HCT116 (cell line): ENCODE measurements around the gene PRAMEF10. TPM values are rescaled to one million over a fixed set of nuclear protein-coding genes. Genes with fewer than 3 reads are reported as not detected.
"Not testable (repeated sequence)": the region's sequence is repeated elsewhere in the genome, so short reads cannot be mapped to it uniquely, and the experiment has no call there.

Experiments
- ATAC-seq: fragments of 200-7000 bp; cut with Tn5 transposase; 2 replicates; pipeline ENCODE4 v1.9.1; 2020; ENCODE audit warnings: mild to moderate bottlenecking, moderate library complexity
- Bru-seq: library from RNA; stranded (reverse); fragments of 400-500 nt; gene quantifications from one replicate; lab custom pipeline; 2021; lab: Mats Ljungman, UMichigan
- BruChase-seq, 2 experiments: library from RNA; stranded (reverse); fragments of 400-500 nt; gene quantifications; one replicate each; lab custom pipeline; 2021; lab: Mats Ljungman, UMichigan
- BruUV-seq: library from RNA; stranded (reverse); fragments of 400-500 nt; replicated peaks from 2 replicates; lab custom pipeline; 2021; lab: Mats Ljungman, UMichigan
- CTCF ChIA-PET: fragments of 300-600 bp; sonication (Branson Sonifier 250); formaldehyde crosslinking; loops from one replicate; lab custom pipeline; 2021; ENCODE audit warnings: antibody characterized with exemption; lab: Charles Lee
- POLR2A ChIA-PET: fragments of 300-600, 350-600 bp; sonication (Branson Sonifier 250); formaldehyde crosslinking; loops from one replicate; lab custom pipeline; 2021; ENCODE audit warnings: antibody characterized with exemption; lab: Charles Lee
- RAD21 ChIA-PET, 2 experiments: fragments of 300-600 bp; sonication (Branson Sonifier 250); formaldehyde crosslinking; loops; one replicate each; lab custom pipeline; 2023; ENCODE audit warnings: low total read pairs in 2 of 2; ENCODE audit not compliant: uncharacterized antibody in 2 of 2, unreplicated experiment in 2 of 2, low non-redundant PET in 1 of 2; lab: Charles Lee
- DNase-seq: peaks from one replicate; pipeline ENCODE4 v3.0.0-alpha.2; 2010; ENCODE audit warnings: low read depth, low spot score
- H2AFZ ChIP-seq: fragments of 200-600 bp; shearing (Covaris generic), sonication (generic); 2 replicates; pipeline ENCODE4 v1.6.1; 2017; ENCODE audit warnings: low read depth, mixed run types, mixed read lengths, antibody characterized with exemption, low read length; ENCODE audit not compliant: poor library complexity, severe bottlenecking
- H3K27ac ChIP-seq: 2 replicates; pipeline ENCODE4 v1.5.1; 2012; ENCODE audit warnings: low read depth, low read length
- H3K27me3 ChIP-seq: fragments of 200-600 bp; sonication (generic); 2 replicates; pipeline ENCODE4 v1.6.1; 2016; ENCODE audit warnings: mixed run types, low read length, mixed read lengths; ENCODE audit not compliant: insufficient read depth
- H3K36me3 ChIP-seq, 2 experiments: fragments of 200-500 bp in 1 of 2; fragments of 200-600 bp in 1 of 2; sonication (Bioruptor generic) in 1 of 2; sonication (generic) in 1 of 2; 2 replicates each; pipeline versions ENCODE4 v1.5.1 to v1.6.1; 2014 to 2016; ENCODE audit warnings: low read length in 2 of 2, inconsistent platforms in 1 of 2, mixed read lengths in 1 of 2, mixed run types in 1 of 2; ENCODE audit not compliant: insufficient read depth in 2 of 2, control insufficient read depth in 1 of 2
- H3K4me1 ChIP-seq, 2 experiments: fragments of 200-600 bp in 1 of 2; sonication (generic) in 1 of 2; 2 replicates each; pipeline versions ENCODE4 v1.5.1 to v1.6.1; 2012 to 2017; ENCODE audit warnings: low read length in 2 of 2, inconsistent platforms in 1 of 2, mild to moderate bottlenecking in 1 of 2, mixed read lengths in 1 of 2, mixed run types in 1 of 2, moderate library complexity in 1 of 2; ENCODE audit not compliant: insufficient read depth in 2 of 2, control insufficient read depth in 1 of 2
- H3K4me2 ChIP-seq: fragments of 200-600 bp; sonication (generic); 2 replicates; pipeline ENCODE4 v1.6.1; 2017; ENCODE audit warnings: mixed run types, low read length, mixed read lengths
- H3K4me3 ChIP-seq, 2 experiments: fragments of 200-600 bp in 1 of 2; sonication (generic) in 1 of 2; replicated peaks in 1 of 2; 2 replicates each; pipeline ENCODE4 v1.5.1; 2011 to 2016; ENCODE audit warnings: low read length in 2 of 2, control low read depth in 1 of 2, low read depth in 1 of 2, mild to moderate bottlenecking in 1 of 2, mixed read lengths in 1 of 2, mixed run types in 1 of 2
- H3K79me2 ChIP-seq: fragments of 200-600 bp; sonication (generic); 2 replicates; pipeline ENCODE4 v1.6.1; 2017; ENCODE audit warnings: mild to moderate bottlenecking, mixed run types, low read length, moderate library complexity, mixed read lengths; ENCODE audit not compliant: insufficient read depth
- H3K9ac ChIP-seq: fragments of 200-600 bp; sonication (generic); 2 replicates; pipeline ENCODE4 v1.6.1; 2016; ENCODE audit warnings: low read length, mixed read lengths
- H3K9me2 ChIP-seq: fragments of 200-600 bp; sonication (generic), shearing (Covaris generic); 2 replicates; pipeline ENCODE4 v1.6.1; 2017; ENCODE audit warnings: mixed run types, mild to moderate bottlenecking, moderate library complexity; ENCODE audit not compliant: insufficient read depth
- H3K9me3 ChIP-seq, 2 experiments: fragments of 200-500 bp in 1 of 2; fragments of 200-600 bp in 1 of 2; sonication (Bioruptor generic) in 1 of 2; sonication (generic) in 1 of 2; 2 replicates each; pipeline ENCODE4 v1.6.1; 2014 to 2017; ENCODE audit warnings: low read length in 2 of 2, mixed read lengths in 2 of 2, inconsistent platforms in 1 of 2, low read depth in 1 of 2, mild to moderate bottlenecking in 1 of 2, mixed run types in 1 of 2, moderate library complexity in 1 of 2; ENCODE audit not compliant: control insufficient read depth in 1 of 2, insufficient read depth in 1 of 2
- H4K20me1 ChIP-seq: fragments of 200-600 bp; sonication (generic), shearing (Covaris generic); 2 replicates; pipeline ENCODE4 v1.6.1; 2017; ENCODE audit warnings: mixed run types, mild to moderate bottlenecking, moderate library complexity; ENCODE audit not compliant: insufficient read depth
- intact Hi-C: fragments of 100-400 bp; cut with micrococcal nuclease; formaldehyde crosslinking; loops from 2 replicates; pipeline ENCODE4 v1.10.0; 2022
- long read RNA-seq: library from polyadenylated mRNA; unstranded; transcript quantifications from one replicate; pipeline ENCODE4 v2.0.0, GENCODE V29; 2021; ENCODE audit not compliant: unreplicated experiment
- polyA plus RNA-seq: library from polyadenylated mRNA; unstranded; fragments of >200 nt; gene quantifications from 2 replicates; pipeline ENCODE4 v1.2.1, GENCODE V29; 2012; ENCODE audit warnings: missing spikeins
- total RNA-seq: library from RNA; stranded (reverse); gene quantifications from one replicate; pipeline ENCODE4 v1.2.1, GENCODE V29; 2021; ENCODE audit not compliant: unreplicated experiment

Gene PRAMEF10
- total RNA-seq (not detected), Bru-seq, nascent RNA (not detected), BruChase-seq, experiment 1, labeled RNA remaining after a 6-hour chase (not detected), BruChase-seq, experiment 2, labeled RNA remaining after a 2-hour chase (not detected)
- polyA plus RNA-seq: not detected in 2 replicates
- long read RNA-seq: 0 reads

GRCh38 chr1:12898170-12898569, at the start of gene PRAMEF10:
Gene PRAMEF10, minus strand, starts transcription at chr1:12898270. Its CDS starts 2,423 bp downstream, at chr1:12895847.
- H3K9me3 ChIP-seq, CTCF ChIA-PET, H3K4me2 ChIP-seq, DNase-seq, H3K4me3 ChIP-seq, ATAC-seq, H4K20me1 ChIP-seq, H3K79me2 ChIP-seq, intact Hi-C loops, POLR2A ChIA-PET, H3K9ac ChIP-seq, H3K27ac ChIP-seq, H3K36me3 ChIP-seq, RAD21 ChIA-PET, H3K4me1 ChIP-seq, H3K9me2 ChIP-seq, H3K27me3 ChIP-seq, BruUV-seq, H2AFZ ChIP-seq: not testable (repeated sequence)

- intact Hi-C loops, H3K9me3 ChIP-seq, ATAC-seq, H3K27ac ChIP-seq, DNase-seq, POLR2A ChIA-PET, H3K9ac ChIP-seq, RAD21 ChIA-PET, H3K4me3 ChIP-seq, H2AFZ ChIP-seq, H4K20me1 ChIP-seq, H3K4me2 ChIP-seq, H3K36me3 ChIP-seq, H3K4me1 ChIP-seq, H3K9me2 ChIP-seq, BruUV-seq, H3K27me3 ChIP-seq, CTCF ChIA-PET, H3K79me2 ChIP-seq: not testable (repeated sequence)
Observed at GRCh38 chr1:12947480-12947879, 49.4 kb upstream of the PRAMEF10 start, which contains the start of gene PRAMEF6. Gene PRAMEF6, minus strand, starts transcription at chr1:12947580. Its CDS starts 5,062 bp downstream, at chr1:12942518.

- H3K79me2 ChIP-seq, H3K27me3 ChIP-seq, H3K4me2 ChIP-seq, H3K4me1 ChIP-seq, H3K9me2 ChIP-seq, RAD21 ChIA-PET, H3K27ac ChIP-seq, H3K4me3 ChIP-seq, BruUV-seq, H3K9ac ChIP-seq, H3K9me3 ChIP-seq, CTCF ChIA-PET, DNase-seq, POLR2A ChIA-PET, H3K36me3 ChIP-seq, H4K20me1 ChIP-seq, H2AFZ ChIP-seq, intact Hi-C loops: not testable (repeated sequence)
- peak; percentile 84 for ATAC-seq
Observed at GRCh38 chr1:12924368-12924767, 26.3 kb upstream of the PRAMEF10 start.
